ENCODE results near the gene NECTIN2.

The NECTIN2 gene

GRCh38 chr19:44865196-44865767, 19.2 kb downstream of the NECTIN2 start:
- TF ChIP-seq TAF1 (IDR thresholded peaks at IDR 0.05; ENCODE audit: borderline replicate concordance, low read depth, low read length) (no peak), POLR2A (IDR thresholded peaks at IDR 0.05; ENCODE audit: low read depth, low read length) (no peak), POLR2AphosphoS5 (IDR thresholded peaks at IDR 0.05; ENCODE audit: low read depth, low read length) (no peak)
- DNase-seq (ENCODE audit: insufficient read length), result no peak
- no peak for FAIRE-seq

GRCh38 chr19:44866664-44867063, 20.6 kb downstream of the NECTIN2 start:
- no peak for DNase-seq (ENCODE audit: insufficient read length)
- FAIRE-seq, result no peak
- no peak for TF ChIP-seq POLR2A (IDR thresholded peaks at IDR 0.05; ENCODE audit: low read depth, low read length)
- TF ChIP-seq POLR2AphosphoS5 (IDR thresholded peaks at IDR 0.05; ENCODE audit: low read depth, low read length), result no peak
- TF ChIP-seq TAF1 (IDR thresholded peaks at IDR 0.05; ENCODE audit: borderline replicate concordance, low read depth, low read length), result no peak

- TF ChIP-seq POLR2A (IDR thresholded peaks at IDR 0.05; ENCODE audit: low read depth, low read length) (no peak), POLR2AphosphoS5 (IDR thresholded peaks at IDR 0.05; ENCODE audit: low read depth, low read length) (no peak), TAF1 (IDR thresholded peaks at IDR 0.05; ENCODE audit: borderline replicate concordance, low read depth, low read length) (no peak)
- no peak for FAIRE-seq
- no peak for DNase-seq (ENCODE audit: insufficient read length)
Observed at GRCh38 chr19:44867578-44867977, 21.5 kb downstream of the NECTIN2 start.

GRCh38 chr19:44869733-44870470, 23.8 kb downstream of the NECTIN2 start:
- DNase-seq (ENCODE audit: insufficient read length) (no peak), FAIRE-seq (no peak)
- no peak for TF ChIP-seq TAF1 (IDR thresholded peaks at IDR 0.05; ENCODE audit: borderline replicate concordance, low read depth, low read length)
- TF ChIP-seq POLR2A (IDR thresholded peaks at IDR 0.05; ENCODE audit: low read depth, low read length), result no peak
- no peak for TF ChIP-seq POLR2AphosphoS5 (IDR thresholded peaks at IDR 0.05; ENCODE audit: low read depth, low read length)

GRCh38 chr19:44871809-44872208, 25.7 kb downstream of the NECTIN2 start:
- FAIRE-seq, result no peak
- TF ChIP-seq POLR2AphosphoS5 (IDR thresholded peaks at IDR 0.05; ENCODE audit: low read depth, low read length) (no peak), TAF1 (IDR thresholded peaks at IDR 0.05; ENCODE audit: borderline replicate concordance, low read depth, low read length) (no peak), POLR2A (IDR thresholded peaks at IDR 0.05; ENCODE audit: low read depth, low read length) (no peak)
- no peak for DNase-seq (ENCODE audit: insufficient read length)

- no peak for FAIRE-seq
- DNase-seq (ENCODE audit: insufficient read length), result no peak
- TF ChIP-seq POLR2A (IDR thresholded peaks at IDR 0.05; ENCODE audit: low read depth, low read length) (no peak), POLR2AphosphoS5 (IDR thresholded peaks at IDR 0.05; ENCODE audit: low read depth, low read length) (no peak), TAF1 (IDR thresholded peaks at IDR 0.05; ENCODE audit: borderline replicate concordance, low read depth, low read length) (no peak)
Observed at GRCh38 chr19:44872661-44873060, 26.6 kb downstream of the NECTIN2 start.

- no peak for FAIRE-seq
- DNase-seq (ENCODE audit: insufficient read length), result no peak
- TF ChIP-seq POLR2AphosphoS5 (IDR thresholded peaks at IDR 0.05; ENCODE audit: low read depth, low read length) (no peak), TAF1 (IDR thresholded peaks at IDR 0.05; ENCODE audit: borderline replicate concordance, low read depth, low read length) (no peak), POLR2A (IDR thresholded peaks at IDR 0.05; ENCODE audit: low read depth, low read length) (no peak)
Observed at GRCh38 chr19:44874317-44874716, 28.2 kb downstream of the NECTIN2 start.

- FAIRE-seq (no peak), DNase-seq (ENCODE audit: insufficient read length) (no peak)
- TF ChIP-seq POLR2AphosphoS5 (IDR thresholded peaks at IDR 0.05; ENCODE audit: low read depth, low read length) (no peak), POLR2A (IDR thresholded peaks at IDR 0.05; ENCODE audit: low read depth, low read length) (no peak), TAF1 (IDR thresholded peaks at IDR 0.05; ENCODE audit: borderline replicate concordance, low read depth, low read length) (no peak)
Observed at GRCh38 chr19:44875666-44876451, 29.8 kb downstream of the NECTIN2 start.

GRCh38 chr19:44876930-44877535, 30.9 kb downstream of the NECTIN2 start:
- DNase-seq (ENCODE audit: insufficient read length) (no peak), FAIRE-seq (no peak)

GRCh38 chr19:44878120-44878865, 32.2 kb downstream of the NECTIN2 start:
- FAIRE-seq, result no peak
- TF ChIP-seq POLR2AphosphoS5 (IDR thresholded peaks at IDR 0.05; ENCODE audit: low read depth, low read length), result no peak
- no peak for TF ChIP-seq POLR2A (IDR thresholded peaks at IDR 0.05; ENCODE audit: low read depth, low read length)
- TF ChIP-seq TAF1 (IDR thresholded peaks at IDR 0.05; ENCODE audit: borderline replicate concordance, low read depth, low read length), result no peak
- no peak for DNase-seq (ENCODE audit: insufficient read length)

More at GRCh38 chr19:44876930-44877535, 30.9 kb downstream of the NECTIN2 start:
- no peak for TF ChIP-seq TAF1 (IDR thresholded peaks at IDR 0.05; ENCODE audit: borderline replicate concordance, low read depth, low read length)
- TF ChIP-seq POLR2AphosphoS5 (IDR thresholded peaks at IDR 0.05; ENCODE audit: low read depth, low read length), result no peak
- no peak for TF ChIP-seq POLR2A (IDR thresholded peaks at IDR 0.05; ENCODE audit: low read depth, low read length)
